HG03575 (cell line): Measurements from ENCODE around the gene ABLIM1.

ENCODE experiments used
- ATAC-seq: cut with Tn5 transposase; IDR thresholded peaks from one replicate; pipeline ENCODE4 v1.9.1; 2021; ENCODE audit not compliant: unreplicated experiment, insufficient number of reproducible peaks, low FRiP score; ENCODE audit errors: extremely low read depth

The ABLIM1 gene

DNA sequence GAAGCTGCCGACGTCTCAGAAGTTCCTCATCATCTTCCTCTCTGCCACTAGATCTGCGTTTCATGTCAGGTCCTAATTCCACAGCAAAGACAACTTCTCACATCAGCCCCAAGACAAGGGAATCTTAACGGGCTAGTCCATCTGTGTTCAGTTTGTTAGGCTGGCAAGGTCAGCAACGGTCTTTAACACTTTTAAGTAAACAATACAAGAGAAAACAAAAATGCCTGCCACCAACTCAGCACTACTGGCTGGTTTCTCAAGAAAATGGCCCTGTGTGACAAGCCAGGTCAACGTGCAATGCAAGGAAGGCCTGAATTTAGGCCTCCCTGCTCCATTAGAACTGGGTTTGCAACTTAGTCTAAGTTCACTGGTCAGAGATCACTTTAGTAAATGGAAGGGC lies 212.7 kb downstream of the ABLIM1 start:
- no peak for ATAC-seq

DNA sequence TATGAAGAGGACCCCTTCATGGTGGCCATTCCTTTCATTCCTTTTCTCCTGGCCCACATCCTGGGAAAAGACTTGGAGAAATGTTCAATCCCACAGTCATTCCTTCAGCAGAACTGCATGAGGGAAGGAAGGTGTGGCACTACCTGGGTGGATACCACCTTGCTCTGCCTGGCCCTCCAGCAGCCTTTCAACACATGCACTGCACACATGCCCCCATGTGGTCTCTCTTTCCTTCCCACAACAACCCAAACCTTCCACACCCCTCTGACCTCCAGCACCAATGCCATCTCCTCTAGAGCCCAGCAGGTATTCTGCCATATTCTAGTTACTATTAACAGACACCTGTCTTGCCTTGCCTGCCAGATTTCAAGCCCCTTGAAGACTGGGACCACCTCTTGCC lies 213.3 kb downstream of the ABLIM1 start:
- no peak for ATAC-seq

DNA sequence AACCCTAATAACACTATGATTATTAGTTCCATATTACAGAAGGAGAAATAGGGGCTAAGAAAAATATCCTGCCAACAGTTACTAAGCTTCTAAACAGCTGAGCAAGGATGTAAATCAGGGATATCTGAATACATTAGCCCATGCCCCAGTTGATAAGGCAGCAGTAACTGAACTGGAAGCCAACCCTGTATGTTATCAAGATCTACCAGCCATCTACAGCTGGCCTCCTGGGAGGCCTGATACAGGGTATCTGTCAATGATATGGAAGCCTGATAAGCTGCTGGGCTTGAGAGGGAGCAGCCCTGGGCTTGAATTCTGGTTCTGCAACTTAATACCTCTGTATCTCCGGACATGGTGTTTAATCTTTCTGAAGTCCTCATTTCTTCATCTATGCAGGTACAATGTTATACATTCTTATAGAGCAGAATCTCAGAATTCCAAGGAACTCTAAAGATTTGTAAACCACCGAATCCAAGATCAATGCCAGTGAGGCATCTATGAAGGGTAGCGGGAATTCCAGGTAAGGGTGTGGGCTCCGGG lies 215.9 kb downstream of the ABLIM1 start:
- ATAC-seq, result no peak

DNA sequence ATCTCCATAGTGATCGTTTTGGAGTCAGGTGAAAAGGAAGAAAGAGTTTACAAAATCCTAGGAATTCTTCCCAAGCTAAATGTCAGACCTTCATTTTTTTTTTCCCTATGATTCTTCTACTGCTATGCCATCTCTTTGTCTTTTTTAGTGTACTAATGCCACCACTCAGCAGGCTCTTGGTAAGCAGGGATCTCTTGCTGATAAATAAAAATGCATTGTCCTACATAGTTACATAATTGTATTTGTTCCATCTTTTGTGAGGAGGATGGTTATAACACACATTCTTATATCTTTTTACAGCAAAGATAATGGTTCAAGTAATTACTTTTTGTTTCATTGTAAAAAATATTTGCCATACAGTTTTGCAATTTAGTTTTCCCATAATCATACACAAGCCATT lies 217.0 kb downstream of the ABLIM1 start:
- no peak for ATAC-seq

DNA sequence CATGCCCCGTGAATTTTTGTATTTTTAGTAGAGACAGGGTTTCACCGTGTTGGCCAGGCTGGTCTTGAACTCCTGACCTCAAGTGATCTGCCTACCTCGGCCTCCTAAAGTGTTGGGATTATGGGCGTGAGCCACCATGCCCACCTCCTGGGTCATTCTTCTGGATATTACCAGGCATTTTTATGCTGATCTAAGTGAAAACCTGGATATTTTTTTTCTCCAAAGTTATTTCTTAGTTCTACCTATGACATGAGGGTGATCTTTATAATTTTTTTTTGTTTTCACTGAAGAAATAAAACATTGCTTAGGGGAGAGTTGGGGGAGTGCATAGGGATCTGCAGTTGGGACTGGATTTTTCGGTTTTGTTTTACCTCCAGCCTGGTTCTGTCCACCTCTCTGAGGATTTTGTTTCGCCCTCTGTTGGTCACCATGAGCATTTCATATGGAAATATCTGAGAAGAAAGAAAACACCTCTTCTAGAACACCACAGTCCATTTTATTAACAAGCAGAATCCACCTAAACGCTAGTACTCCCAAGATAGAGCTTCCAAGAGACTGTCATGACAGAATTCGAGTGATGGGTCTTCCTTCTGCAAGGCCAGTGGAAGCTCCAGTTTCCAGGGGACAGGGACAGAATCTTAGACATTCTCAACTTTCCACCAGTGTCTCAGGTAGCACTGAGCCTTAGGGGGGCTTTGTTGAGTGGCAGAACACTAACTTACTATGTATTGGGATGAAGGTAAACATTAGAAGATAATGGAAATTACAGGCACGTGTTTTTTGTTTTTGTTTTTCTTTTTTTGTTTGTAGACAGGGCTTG lies 220.4 kb downstream of the ABLIM1 start:
- ATAC-seq, result no peak

DNA sequence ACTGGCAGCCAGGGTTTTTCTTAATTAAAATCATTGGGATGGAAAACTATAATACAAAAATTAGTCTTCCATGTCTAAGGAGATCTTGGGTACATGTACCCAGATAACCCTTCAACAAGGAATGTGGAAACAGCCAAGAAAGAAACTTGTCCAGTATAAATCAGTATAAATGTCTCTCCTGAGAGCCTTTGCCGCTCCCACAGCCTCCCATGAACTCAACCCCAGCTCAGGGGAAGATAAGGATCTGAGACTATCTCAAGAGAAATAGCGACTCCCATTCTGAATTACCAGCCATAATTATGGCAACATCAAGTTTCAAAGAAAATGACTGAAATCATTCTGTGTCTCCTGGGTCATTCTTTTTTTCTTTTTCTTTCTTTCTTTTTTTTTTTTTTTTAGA lies 221.1 kb downstream of the ABLIM1 start:
- no peak for ATAC-seq

DNA sequence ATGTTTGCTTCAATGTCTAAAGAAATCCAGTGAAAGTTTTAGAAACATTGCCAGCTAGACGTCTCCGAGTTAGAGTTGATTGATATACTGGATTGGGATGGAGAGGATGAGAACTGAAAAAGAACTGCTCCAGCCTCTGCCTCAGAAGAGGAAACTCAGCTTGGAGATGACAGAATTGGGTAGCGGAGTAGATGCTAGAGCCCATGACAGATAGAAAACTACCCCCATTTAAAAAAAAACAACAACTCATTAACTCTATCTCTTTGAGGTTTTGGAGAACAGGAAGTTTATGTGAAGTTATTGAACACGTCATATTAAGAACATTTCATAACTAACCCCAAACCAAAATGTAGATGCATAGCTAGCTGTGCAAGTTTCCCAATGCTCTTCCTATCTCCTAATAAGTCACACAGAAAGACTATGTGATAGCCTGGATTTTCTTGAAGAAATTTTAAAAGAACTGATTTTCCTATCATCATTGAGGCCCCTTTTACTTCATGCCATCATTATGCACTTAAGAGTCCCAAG lies 225.4 kb downstream of the ABLIM1 start:
- ATAC-seq, result no peak

DNA sequence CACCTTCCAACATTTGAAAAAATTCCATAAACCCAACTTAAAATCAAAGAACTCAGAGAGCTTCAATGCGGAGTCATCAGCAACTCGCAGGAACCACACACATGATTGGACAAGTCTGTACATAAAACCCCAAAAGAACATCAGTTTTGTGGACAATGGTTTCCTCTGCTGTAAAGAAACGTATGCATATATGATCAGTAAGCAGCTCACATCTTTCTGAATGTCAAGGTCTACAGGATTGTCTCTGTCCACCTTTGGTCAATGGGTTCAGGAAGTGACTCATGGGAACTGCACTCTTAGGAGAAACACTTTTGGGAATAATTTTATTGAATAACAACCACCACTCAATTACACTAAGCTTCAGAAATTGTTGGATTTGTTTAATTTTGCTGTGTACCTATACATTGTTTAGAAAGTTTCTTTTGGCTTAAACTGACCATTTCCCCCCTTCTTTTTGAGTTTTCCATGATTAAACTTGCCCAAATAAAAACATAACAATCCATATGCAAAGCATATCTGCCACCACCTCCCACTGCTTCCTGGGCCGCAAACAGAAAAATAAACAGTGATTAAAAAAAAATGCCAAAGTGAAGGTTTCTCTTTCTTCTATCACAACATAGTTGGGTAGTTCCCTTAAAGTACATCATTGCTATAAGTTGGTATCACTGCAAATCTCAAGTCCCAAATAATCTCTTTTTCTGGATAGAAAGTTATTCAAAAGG lies 226.5 kb downstream of the ABLIM1 start:
- no peak for ATAC-seq

DNA sequence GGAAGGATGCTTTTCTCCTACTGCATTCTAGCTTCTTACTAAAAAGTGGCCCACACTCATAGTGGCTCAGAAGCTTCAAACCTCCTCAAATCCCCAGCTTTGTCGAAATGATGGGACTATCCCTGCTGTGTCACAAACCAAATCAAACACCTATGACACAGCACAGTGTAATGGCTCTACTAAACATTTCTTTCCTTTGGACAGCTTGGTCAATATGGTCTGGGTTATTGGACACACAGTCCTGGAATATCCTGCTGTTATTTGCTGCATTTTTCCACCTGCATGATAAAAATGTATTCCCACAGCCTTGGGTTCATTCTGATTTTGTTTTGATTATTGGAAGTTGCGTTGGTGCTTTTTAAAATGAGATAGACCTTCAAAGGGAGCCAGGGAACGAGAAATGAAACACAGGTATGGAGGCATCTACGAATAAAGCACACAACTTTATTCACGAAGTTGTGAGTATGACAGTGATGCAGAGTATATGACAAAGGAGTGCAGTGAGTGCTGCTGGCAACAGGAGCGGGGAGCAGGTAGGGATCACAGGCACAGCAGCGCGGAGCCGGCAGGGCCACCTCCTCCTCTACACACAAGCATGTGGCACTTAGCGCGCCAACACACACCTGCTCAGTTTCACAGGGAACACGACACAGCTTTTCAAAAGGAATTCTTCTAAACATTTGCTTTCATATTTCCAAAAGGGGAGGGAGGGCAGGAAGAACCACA lies 227.2 kb downstream of the ABLIM1 start:
- ATAC-seq, result no peak

DNA sequence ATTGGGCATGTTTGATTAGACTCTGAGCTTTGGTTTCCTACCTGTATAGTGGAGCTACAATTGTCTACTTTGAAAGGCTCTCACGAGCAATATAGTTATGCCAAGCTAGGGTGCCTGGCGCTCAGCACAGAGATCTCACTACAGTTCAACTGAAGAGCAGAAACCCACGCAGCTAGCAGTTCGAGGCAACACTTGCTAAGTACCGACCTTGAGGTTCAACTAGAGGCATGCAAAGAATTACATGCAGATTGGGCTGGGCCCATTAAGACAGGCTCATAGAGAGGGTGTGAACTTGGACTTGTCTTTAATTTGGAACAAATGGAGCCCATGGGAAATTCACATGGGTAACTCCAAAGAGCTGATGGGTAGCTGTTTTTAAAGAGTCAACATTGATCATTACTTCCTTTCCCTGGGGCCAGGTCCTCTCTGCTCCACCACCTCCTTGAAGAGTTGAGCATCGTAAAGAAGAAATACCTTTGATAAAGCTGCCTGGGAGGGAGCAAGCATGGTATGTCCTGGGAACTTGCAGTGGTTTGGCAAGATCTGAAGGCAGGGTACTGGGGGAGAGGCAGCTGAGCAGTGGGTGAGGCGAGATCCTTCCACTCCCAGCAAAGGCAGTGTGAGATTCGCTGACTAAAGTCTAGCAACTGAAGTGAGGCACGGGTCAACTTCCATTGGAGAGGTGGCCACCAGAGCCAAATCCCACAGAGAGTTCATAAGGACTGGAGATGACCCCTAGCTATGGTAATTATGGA lies 228.3 kb downstream of the ABLIM1 start:
- ATAC-seq, result no peak

DNA sequence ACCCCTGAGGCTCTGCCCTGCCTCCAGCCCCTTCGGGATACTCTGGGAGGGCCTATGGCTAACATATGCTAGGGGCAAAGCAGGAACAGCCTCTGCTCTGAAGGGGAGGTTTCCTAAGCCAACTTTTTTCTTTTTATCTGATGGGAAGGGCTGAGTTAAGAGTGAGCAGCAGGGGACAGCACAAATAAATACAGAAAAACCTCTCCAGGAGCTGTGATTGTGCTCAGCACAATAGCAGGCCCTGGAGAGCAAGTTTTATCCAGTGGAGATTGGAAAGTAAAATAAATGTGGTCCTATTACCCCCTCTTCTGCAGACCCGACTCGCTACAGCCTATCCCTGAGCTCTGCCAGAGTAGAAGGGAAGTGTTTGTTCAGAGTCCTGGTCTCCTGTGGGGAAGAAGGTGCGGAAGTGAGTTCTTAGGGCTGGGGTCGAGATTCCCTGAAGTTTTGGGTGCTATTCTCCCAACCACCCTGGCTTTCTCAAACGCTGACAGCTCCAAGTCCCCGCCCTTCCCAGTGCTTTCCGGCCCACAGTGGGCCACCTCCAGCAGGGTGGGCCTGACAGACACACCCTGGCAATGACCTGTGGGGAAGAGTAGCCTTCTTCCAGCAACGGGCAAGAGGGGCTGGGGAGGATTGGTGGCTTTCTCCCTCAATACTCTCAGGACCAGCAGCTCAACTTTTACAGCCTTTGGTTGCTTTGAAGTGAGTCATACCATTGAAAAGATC lies 230.8 kb downstream of the ABLIM1 start:
- ATAC-seq, result no peak

DNA sequence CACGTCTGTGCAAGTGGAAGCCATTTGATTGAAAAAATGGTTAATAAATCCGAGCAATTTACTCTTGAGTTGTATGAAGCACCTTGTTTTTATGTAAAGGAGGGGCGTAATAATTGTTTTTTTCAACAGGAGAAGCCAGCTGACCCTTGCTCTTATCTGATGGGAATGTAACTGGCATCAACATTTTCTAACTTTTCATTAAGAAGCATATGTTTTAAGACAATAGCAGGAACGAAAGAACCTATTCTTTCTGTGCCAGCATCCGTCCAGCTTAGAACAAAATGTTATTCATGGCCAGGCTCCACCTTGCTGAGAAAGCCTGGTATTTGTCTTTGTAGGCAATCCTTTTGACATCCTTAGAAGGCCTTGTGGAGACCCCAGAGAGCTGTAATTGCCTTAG lies 231.6 kb downstream of the ABLIM1 start:
- no peak for ATAC-seq

DNA sequence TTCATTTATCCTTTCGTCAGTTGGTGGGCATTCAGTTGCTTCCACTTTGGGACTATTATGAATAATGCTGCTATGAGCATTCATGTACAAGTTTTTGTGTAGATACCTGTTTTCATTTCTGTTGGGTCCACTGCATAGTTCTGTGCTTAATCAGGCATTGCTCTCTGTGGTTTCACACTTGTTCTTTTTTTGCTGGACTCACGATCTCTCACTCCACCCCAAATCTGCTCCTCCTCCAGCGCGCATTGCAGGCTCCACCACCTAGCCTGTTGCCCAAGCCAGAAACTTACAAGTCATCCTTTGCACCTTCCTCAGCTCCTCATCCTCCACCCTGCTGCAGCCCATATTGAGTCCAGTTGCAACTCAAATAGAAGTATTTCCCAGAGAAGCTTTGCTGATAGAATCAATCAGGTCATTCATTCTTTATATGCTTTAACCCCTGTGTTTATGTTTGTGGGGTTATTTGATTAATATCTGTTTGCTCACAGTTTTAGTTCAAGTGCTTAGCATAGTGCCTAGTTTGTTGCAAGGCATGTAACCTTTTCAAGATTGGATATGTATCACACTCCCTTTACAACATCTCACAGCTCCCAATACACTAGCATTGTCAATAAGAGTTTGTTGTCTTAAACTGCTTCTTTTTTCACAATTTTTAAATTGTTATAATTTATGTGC lies 237.1 kb downstream of the ABLIM1 start:
- no peak for ATAC-seq

DNA sequence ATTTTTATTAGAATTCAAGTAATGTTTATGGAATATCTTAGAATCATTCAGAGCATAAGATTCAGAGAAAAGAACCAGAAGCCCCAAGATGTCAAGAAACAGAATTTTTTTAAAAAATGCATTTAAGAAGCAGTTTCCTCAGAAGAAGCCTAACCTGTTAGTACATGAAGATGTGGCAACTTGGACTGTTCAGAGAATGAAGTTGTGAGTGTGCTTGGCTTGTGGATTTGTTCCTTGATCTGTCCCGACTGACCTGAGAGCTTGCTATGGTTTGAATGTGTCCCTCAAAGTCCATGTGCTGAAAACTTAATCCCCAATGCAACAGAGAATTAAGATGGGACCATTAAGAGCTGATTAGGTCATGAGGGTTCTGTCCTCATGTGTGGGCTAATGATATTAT lies 240.0 kb downstream of the ABLIM1 start:
- no peak for ATAC-seq

DNA sequence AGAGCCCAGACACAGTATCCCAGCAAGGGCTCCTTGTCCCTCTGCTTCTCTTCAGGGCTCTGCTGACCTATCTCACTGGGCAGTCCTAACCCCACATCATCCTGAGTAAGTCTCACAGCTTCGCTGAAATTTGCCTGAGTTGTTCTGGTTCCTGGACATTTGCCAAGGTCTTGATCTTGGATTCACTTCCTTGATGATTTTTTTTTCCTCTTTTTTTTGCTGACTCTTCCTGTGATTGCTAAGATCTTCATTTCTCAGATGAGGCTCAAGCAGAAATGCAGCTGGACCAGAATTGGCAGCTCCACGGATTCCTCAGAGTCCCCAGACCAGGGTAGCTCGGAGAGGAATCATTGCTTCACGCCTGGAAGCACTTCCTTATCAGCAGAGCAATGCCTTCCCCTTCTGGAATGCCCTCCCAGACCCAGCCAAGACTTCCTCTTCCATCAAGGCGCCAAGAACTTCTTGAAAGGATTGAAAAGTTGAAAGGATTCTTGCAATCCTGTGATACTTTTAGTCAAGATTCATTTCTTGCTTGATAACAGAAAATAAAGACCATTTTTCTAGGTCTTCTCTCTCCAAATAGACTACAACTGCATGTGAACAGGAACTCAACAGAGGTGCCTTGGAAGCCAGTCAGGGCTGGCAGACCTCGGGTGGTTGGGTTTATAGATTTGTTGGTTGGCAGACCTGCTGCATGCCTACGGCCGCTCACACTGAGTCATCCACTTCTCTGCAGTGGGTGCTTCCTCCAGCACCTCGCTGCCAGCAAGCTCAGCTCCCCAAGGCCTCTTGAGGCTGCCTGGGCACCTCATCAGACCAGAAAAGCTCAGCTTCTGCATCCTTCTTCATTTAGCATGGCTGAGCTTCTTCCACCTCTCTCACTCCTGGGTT lies 244.9 kb downstream of the ABLIM1 start:
- ATAC-seq, result no peak

DNA sequence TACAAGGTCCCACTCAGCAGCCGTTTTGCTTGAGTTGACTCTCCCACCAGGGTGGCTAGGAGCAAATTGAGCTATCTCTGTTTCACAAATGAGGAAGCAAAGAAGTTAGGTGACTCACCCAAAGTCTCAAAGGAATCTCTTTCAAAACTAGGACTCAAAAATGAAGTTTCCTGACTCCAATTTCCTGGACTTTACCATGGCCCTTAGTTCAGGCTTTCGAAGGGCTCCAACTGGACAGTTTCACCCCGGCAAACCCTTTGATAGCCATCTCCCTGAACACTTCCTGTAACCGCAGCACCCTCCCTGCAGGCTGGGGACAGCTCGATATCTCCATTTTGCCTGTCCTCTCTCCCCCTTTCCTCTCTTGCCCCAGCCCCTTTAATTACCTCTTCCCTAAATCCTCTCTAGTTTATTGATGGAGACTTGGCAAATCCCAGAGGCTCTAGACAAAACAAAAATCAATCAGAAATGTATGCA lies 249.1 kb downstream of the ABLIM1 start:
- no peak for ATAC-seq
